Lung (tissue), 12 donors: ENCODE results near the gene GNA12. TPM values are rescaled to one million over a fixed set of nuclear protein-coding genes. Genes with fewer than 3 reads are reported as not detected.

Source experiments
- ATAC-seq: fragments of 200-7000 bp; cut with Tn5 transposase; one replicate; pipeline ENCODE4 v1.9.1; 2020; ENCODE audit warnings: moderate number of reproducible peaks; ENCODE audit not compliant: insufficient read depth, low FRiP score
- DNase-seq, 3 donors: peaks; one replicate each; pipeline ENCODE4 v3.0.0-alpha.2; 2013 to 2017
- H3K27ac ChIP-seq, 2 donors: one replicate each; pipeline ENCODE4 v1.5.1; 2013; ENCODE audit warnings: mild to moderate bottlenecking in 2 of 2, moderate library complexity in 2 of 2, control low read depth in 1 of 2, inconsistent platforms in 1 of 2, low read depth in 1 of 2, low read length in 1 of 2
- H3K27me3 ChIP-seq, 3 donors: one replicate each; pipeline ENCODE4 v1.5.1; 2013; ENCODE audit warnings: low read length in 2 of 3; ENCODE audit not compliant: control insufficient read depth in 3 of 3, insufficient read depth in 3 of 3
- H3K36me3 ChIP-seq, 4 donors: one replicate each; pipeline ENCODE4 v1.5.1; 2013; ENCODE audit warnings: low read length in 4 of 4, mild to moderate bottlenecking in 1 of 4, moderate library complexity in 1 of 4; ENCODE audit not compliant: control insufficient read depth in 4 of 4, insufficient read depth in 4 of 4
- H3K4me1 ChIP-seq, 5 donors: one replicate each; pipeline ENCODE4 v1.5.1; 2013; ENCODE audit warnings: low read length in 5 of 5, mild to moderate bottlenecking in 2 of 5, moderate library complexity in 1 of 5; ENCODE audit not compliant: control insufficient read depth in 5 of 5, insufficient read depth in 5 of 5
- H3K4me3 ChIP-seq: one replicate; pipeline ENCODE4 v1.5.1; 2013; ENCODE audit warnings: mild to moderate bottlenecking, control low read depth, moderate library complexity
- H3K9ac ChIP-seq, 2 donors: one replicate each; pipeline ENCODE4 v1.5.1; 2013; ENCODE audit warnings: low read length in 2 of 2, control low read depth in 1 of 2; ENCODE audit not compliant: insufficient read depth in 1 of 2
- H3K9me3 ChIP-seq, 4 donors: one replicate each; pipeline ENCODE4 v1.5.1; 2013; ENCODE audit warnings: low read length in 3 of 4, mild to moderate bottlenecking in 1 of 4, moderate library complexity in 1 of 4; ENCODE audit not compliant: control insufficient read depth in 4 of 4, insufficient read depth in 3 of 4
- CTCF ChIP-seq: IDR thresholded peaks from 2 replicates; pipeline ENCODE4 v1.5.1; 2012; ENCODE audit warnings: mild to moderate bottlenecking; ENCODE audit errors: control extremely low read depth, extremely low read depth
- WGBS, 2 donors: extraction: QIAGEN DNeasy Blood & Tissue Kit; methylation state at CpG; one replicate each; pipeline ENCODE4 v1.1.7; 2013; 5-methylcytosine and 5-hydroxymethylcytosine counted together
- polyA plus RNA-seq, 2 donors: library from polyadenylated mRNA; stranded (reverse); fragments of 200-250 nt; gene quantifications; one replicate each; pipeline ENCODE4 v1.2.1, GENCODE V29; 2013
- total RNA-seq, 2 donors: library from RNA; depleted of rRNA in 1 of 2; stranded (reverse); fragments of >200 nt in 1 of 2; gene quantifications; one replicate each; pipeline ENCODE4 v1.2.1, GENCODE V29; 2014 to 2021
- donor health status: control.
- donor health status: control.
- donor health status: Bipolar disorder and iron deficiency.
- donor health status: healthy.
- donor health status: DM: yes; HTN: yes; CAD: no.

Gene GNA12
- total and polyA plus RNA-seq, 4 donors = 11.0 to 51.9 (median 33.5) TPM

- Histone ChIP-seq H3K4me3 (no peak overlapping the region), H3K9me3 (no peaks in the 10 kb centered on the region), H3K4me1 (peaks cover 3 to 19% (median 7%) of the 10 kb centered on the region in 5 donors), H3K27me3 (no peaks in the 10 kb centered on the region), H3K36me3 (peaks cover 0 to 6% (median 1%) of the 10 kb centered on the region in 4 donors), H3K27ac (peak overlapping the region; percentile 58 to 71), H3K9ac (no peak overlapping the region)
- no peak for TF ChIP-seq CTCF
- WGBS, 2 donors = 66 to 69% methylated on average over 11 of the region's 11 CpGs
- DNase-seq (no peak), ATAC-seq (no peak)
Observed at GRCh38 chr7:2757361-2757903, 86.7 kb downstream of the GNA12 start.

GRCh38 chr7:2755531-2755930 is 88.6 kb downstream of the GNA12 start:
- Histone ChIP-seq H3K9ac (no peak overlapping the region), H3K9me3 (no peaks in the 10 kb centered on the region), H3K4me1 (peaks cover 2 to 15% (median 5%) of the 10 kb centered on the region in 5 donors), H3K27me3 (no peaks in the 10 kb centered on the region), H3K27ac (no peak overlapping the region), H3K4me3 (no peak overlapping the region), H3K36me3 (peaks cover 0 to 6% (median 0%) of the 10 kb centered on the region in 4 donors)
- DNase-seq = no peak
- ATAC-seq = no peak
- TF ChIP-seq CTCF = no peak

GRCh38 chr7:2754912-2755311 is 89.2 kb downstream of the GNA12 start:
- TF ChIP-seq CTCF = no peak
- no peak for ATAC-seq

GRCh38 chr7:2754086-2754485 is 90.0 kb downstream of the GNA12 start:
- Histone ChIP-seq H3K9me3 (no peaks in the 10 kb centered on the region), H3K27ac (no peak overlapping the region), H3K4me1 (peaks cover 0 to 10% (median 3%) of the 10 kb centered on the region in 5 donors), H3K4me3 (no peak overlapping the region), H3K9ac (no peak overlapping the region), H3K27me3 (no peaks in the 10 kb centered on the region), H3K36me3 (peaks cover 0 to 4% (median 2%) of the 10 kb centered on the region in 4 donors)
- ATAC-seq (no peak), DNase-seq (no peak)
- WGBS, 2 donors = 95 to 97% methylated on average over 5 of the region's 5 CpGs
- TF ChIP-seq CTCF = no peak

More at GRCh38 chr7:2754912-2755311, 89.2 kb downstream of the GNA12 start:
- H3K36me3 ChIP-seq = peaks cover 0 to 4% (median 1%) of the 10 kb centered on the region in 4 donors
- peaks cover 0 to 10% (median 3%) of the 10 kb centered on the region in 5 donors for H3K4me1 ChIP-seq
- H3K27ac ChIP-seq = no peak overlapping the region
- 98% methylated on average over 10 of the region's 10 CpGs for WGBS, 2 donors
- H3K27me3 ChIP-seq = no peaks in the 10 kb centered on the region
- no peak for DNase-seq
- no peak overlapping the region for H3K4me3 ChIP-seq
- no peak overlapping the region for H3K9ac ChIP-seq
- no peaks in the 10 kb centered on the region for H3K9me3 ChIP-seq
